ENCODE data around the gene CBX3. TPM values are rescaled to one million over a fixed set of nuclear protein-coding genes. Genes with fewer than 3 reads are reported as not detected.

The CBX3 gene
- total and polyA plus RNA-seq, 12 donors = 35.2 to 203 (median 87.8) TPM

DNA sequence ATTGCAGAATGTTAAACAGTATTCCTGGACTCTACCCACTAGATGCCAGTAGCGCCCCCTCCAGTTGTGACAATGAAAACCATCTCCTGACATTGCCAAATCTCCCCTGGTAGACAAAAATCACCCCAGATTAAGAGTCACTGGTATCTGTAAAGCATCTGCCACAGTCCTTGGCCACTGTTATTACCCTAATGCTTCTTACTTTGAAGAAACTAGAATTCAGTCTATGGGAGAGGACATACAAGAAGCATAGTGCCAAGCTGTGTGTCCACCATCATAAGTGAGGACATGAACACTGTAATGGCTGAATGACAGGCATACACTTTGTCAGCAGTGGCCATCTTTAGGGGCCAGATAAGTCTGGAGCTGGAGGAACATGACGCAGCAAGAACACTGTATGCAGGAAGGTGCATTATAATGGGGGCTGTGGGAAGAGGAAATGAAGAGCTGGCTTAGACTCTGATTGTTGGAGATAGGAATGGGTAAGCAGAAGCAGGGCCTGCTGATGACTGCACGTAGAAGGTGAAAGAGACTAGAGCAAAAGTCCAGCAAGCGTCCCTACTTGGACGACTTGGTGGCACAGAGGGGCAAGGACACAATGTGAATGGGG lies 32.5 kb downstream of the CBX3 start:
- DNase-seq = no peak
- Histone ChIP-seq H3K4me3 (no peak overlapping the region), H3K36me3 (replicated peaks in 1 of 2) (no peaks in the 10 kb centered on the region), H3K9me3 (replicated peaks in 1 of 3) (no peaks in the 10 kb centered on the region), H3K27me3 (no peaks in the 10 kb centered on the region), H3K27ac (no peak overlapping the region), H3K4me1 (replicated peaks in 1 of 2) (no peaks in the 10 kb centered on the region)
- intact Hi-C loops (cut with DNase I) = no loop called here
- 68 to 78% (median 75%) methylated on average over 5 of the region's 5 CpGs for WGBS, 4 donors
- TF ChIP-seq, protein P1, sequence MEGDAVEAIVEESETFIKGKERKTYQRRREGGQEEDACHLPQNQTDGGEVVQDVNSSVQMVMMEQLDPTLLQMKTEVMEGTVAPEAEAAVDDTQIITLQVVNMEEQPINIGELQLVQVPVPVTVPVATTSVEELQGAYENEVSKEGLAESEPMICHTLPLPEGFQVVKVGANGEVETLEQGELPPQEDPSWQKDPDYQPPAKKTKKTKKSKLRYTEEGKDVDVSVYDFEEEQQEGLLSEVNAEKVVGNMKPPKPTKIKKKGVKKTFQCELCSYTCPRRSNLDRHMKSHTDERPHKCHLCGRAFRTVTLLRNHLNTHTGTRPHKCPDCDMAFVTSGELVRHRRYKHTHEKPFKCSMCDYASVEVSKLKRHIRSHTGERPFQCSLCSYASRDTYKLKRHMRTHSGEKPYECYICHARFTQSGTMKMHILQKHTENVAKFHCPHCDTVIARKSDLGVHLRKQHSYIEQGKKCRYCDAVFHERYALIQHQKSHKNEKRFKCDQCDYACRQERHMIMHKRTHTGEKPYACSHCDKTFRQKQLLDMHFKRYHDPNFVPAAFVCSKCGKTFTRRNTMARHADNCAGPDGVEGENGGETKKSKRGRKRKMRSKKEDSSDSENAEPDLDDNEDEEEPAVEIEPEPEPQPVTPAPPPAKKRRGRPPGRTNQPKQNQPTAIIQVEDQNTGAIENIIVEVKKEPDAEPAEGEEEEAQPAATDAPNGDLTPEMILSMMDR (IDR thresholded peaks at IDR 0.05) = no peak
- TF ChIP-seq POLR2A (IDR thresholded peaks at IDR 0.05) = no peak

DNA sequence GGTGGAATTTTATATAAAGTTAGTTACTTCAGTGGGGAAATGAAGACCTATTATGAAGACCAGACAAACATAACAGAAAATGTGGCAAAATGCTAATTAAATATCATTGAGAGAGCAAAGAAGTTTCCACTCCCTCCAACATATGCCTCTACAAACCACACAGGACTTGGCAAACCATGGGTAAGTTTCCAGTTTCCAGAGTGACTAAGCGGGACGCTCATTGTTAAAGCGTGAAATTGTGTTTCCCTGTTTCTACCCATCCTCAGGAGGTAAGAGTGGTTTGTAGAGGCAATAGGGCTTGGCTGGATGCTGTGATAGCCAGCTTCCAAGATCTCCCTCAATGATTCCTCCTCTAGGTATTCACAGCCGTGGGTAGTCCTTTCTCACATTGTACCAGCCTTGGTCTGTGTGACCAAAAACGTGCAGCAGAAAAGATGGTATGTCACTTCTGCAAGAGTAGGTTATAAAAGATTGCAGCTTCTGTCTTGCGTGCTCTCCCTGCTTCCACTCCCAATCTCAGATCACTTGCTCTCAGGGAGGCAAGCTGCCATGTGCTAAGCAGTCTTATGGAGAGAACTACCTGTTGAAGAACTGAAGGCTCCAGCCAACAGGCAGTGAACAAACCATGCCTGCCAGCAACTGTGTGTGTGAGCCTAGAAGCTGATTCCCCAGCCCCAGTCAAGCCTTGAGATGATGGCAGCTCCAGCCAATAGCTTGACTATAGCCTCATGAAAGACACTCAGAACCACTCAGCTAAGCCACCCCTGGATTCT lies 35.7 kb downstream of the CBX3 start:
- 83 to 89% (median 88%) methylated on average over 6 of the region's 6 CpGs for WGBS, 4 donors
- intact Hi-C loops (cut with DNase I) = no loop called here
- no peak for DNase-seq
- no peaks in the 10 kb centered on the region for H3K4me1 ChIP-seq (replicated peaks in 1 of 2)
- H3K27ac ChIP-seq = no peak overlapping the region
- H3K4me3 ChIP-seq = no peak overlapping the region
- no peaks in the 10 kb centered on the region for H3K9me3 ChIP-seq (replicated peaks in 1 of 3)
- no peaks in the 10 kb centered on the region for H3K27me3 ChIP-seq
- TF ChIP-seq, protein P1 (IDR thresholded peaks at IDR 0.05) = no peak
- TF ChIP-seq POLR2A (IDR thresholded peaks at IDR 0.05) = no peak
- H3K36me3 ChIP-seq (replicated peaks in 1 of 2) = no peaks in the 10 kb centered on the region

DNA sequence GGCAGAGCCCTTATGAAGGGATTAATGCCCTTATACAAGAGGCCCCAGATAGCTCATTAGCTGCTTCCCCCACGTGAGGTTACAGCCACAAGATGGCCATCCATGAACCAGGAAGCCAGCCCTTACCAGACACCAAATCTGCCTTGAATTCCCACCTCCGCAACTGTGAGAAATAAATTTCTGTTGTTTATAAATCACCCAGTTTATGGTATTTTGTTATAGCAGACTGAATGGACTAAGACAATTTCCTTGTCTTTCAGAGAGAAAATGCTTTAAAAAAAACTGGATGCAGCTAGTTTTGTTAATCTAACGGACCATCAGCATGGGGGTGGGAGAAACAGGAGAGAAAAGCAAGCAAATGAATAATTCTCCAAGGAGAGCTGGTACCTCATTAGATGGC lies 36.5 kb downstream of the CBX3 start:
- TF ChIP-seq, protein P1 (IDR thresholded peaks at IDR 0.05) = no peak
- no peak for TF ChIP-seq POLR2A (IDR thresholded peaks at IDR 0.05)
- H3K27me3 ChIP-seq = no peaks in the 10 kb centered on the region
- DNase-seq = no peak
- H3K4me1 ChIP-seq (replicated peaks in 1 of 2) = no peaks in the 10 kb centered on the region
- no peaks in the 10 kb centered on the region for H3K9me3 ChIP-seq (replicated peaks in 1 of 3)
- WGBS, 4 donors = 55 to 85% (median 79%) methylated on average over 3 of the region's 3 CpGs
- no peak overlapping the region for H3K27ac ChIP-seq
- H3K36me3 ChIP-seq (replicated peaks in 1 of 2) = no peaks in the 10 kb centered on the region
- intact Hi-C loops (cut with DNase I) = no loop called here
- H3K4me3 ChIP-seq = no peak overlapping the region

- H3K4me3 ChIP-seq = no peak overlapping the region
- no peaks in the 10 kb centered on the region for H3K9me3 ChIP-seq (replicated peaks in 1 of 3)
- intact Hi-C loops (cut with DNase I) = no loop called here
- H3K36me3 ChIP-seq (replicated peaks in 1 of 2) = no peaks in the 10 kb centered on the region
- WGBS, 4 donors = 91 to 96% (median 95%) methylated on average over 13 of the region's 13 CpGs
- no peak for DNase-seq
- no peaks in the 10 kb centered on the region for H3K27me3 ChIP-seq
- no peaks in the 10 kb centered on the region for H3K4me1 ChIP-seq (replicated peaks in 1 of 2)
- no peak for TF ChIP-seq POLR2A (IDR thresholded peaks at IDR 0.05)
- TF ChIP-seq, protein P1 (IDR thresholded peaks at IDR 0.05) = no peak
- no peak overlapping the region for H3K27ac ChIP-seq
These were observed 43.6 kb downstream of the CBX3 start for GRCh38 chr7:26245150-26245549.
